Stimulated activated CD4-positive, alpha-beta T cell treated with anti-CD3 and anti-CD28 coated beads, Interleukin-15, amount 100 ng/mL, for 48 hours (primary cell): ENCODE data around the gene WDR5.

Source experiments
- DNase-seq, 2 donors: peaks; one replicate each; pipeline ENCODE4 v3.0.0-alpha.2; 2020; ENCODE audit warnings: low read depth in 2 of 2

Gene WDR5

GRCh38 chr9:134132208-134132870 is 3.5 kb upstream of the WDR5 start:
- DNase-seq: no peak

GRCh38 chr9:134134949-134135342 is 936 bp upstream of the WDR5 start:
- no peak for DNase-seq

- DNase-seq: no peak
These were observed 475 bp downstream of the WDR5 start for GRCh38 chr9:134136118-134136995.

DNA sequence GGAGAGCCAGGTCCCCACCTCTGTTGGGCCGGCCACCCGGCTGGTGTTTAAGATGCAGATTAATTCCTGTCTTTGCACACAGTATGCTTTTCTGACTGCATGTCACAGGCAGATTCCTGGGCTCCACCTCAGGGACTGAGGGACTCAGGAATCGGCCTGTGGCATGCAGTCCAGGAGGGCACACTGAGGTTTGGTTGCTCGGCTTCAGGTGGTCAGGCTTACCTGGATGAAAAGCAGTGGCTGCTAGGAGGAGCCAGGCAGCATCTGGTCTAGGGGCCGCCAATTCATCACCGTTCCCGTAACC is 1.1 kb downstream of the WDR5 start:
- no peak for DNase-seq

- DNase-seq: no peak
These were observed 2.4 kb downstream of the WDR5 start for GRCh38 chr9:134138292-134138691.

DNA sequence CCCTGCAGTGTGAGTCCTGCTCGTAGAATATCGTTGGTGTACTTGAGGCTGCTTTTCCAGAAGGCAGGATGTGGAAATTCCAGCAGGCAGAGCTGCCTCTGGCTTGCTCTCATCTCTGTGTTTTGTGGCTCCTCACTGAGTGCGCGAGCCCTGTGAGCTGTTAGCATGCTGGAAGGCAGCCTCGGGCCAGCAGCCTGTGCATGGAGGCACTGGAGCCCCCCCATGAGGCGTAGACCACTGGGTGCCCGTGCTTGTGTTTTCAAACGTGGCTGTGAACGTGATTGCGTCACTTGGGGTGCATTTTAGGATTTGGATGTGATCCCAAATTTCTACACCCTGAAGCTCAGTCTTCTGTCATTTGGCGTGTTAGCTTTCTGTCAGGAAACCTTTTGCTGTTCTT is 3.2 kb downstream of the WDR5 start:
- DNase-seq: no peak

GRCh38 chr9:134141906-134142305 is 6.0 kb downstream of the WDR5 start:
- DNase-seq: no peak

DNA sequence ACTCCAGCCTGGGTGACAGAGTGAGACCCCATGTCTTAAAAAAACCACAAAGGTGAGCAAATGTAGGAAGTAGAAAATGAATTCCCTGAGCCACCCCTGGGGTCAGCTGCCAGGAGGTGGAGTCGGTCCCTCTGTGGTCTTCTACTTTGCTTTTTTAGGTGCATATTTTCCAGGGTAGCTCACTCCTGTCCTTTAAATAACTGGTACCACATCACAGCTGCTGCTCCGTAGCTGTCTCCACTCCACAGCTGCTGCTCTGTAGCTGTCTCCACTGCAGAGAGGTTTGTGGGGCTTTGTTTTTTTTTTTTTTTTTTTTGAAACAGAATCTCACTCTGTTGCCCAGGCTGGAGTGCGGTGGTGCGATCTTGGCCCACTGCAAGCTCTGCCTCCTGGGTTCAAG is 8.9 kb downstream of the WDR5 start:
- no peak for DNase-seq

GRCh38 chr9:134145262-134145661 is 9.4 kb downstream of the WDR5 start:
- no peak for DNase-seq

- DNase-seq: no peak
These were observed 11.1 kb downstream of the WDR5 start for GRCh38 chr9:134146774-134147493.

- DNase-seq: no peak
These were observed 13.5 kb downstream of the WDR5 start for GRCh38 chr9:134149380-134149779.

DNA sequence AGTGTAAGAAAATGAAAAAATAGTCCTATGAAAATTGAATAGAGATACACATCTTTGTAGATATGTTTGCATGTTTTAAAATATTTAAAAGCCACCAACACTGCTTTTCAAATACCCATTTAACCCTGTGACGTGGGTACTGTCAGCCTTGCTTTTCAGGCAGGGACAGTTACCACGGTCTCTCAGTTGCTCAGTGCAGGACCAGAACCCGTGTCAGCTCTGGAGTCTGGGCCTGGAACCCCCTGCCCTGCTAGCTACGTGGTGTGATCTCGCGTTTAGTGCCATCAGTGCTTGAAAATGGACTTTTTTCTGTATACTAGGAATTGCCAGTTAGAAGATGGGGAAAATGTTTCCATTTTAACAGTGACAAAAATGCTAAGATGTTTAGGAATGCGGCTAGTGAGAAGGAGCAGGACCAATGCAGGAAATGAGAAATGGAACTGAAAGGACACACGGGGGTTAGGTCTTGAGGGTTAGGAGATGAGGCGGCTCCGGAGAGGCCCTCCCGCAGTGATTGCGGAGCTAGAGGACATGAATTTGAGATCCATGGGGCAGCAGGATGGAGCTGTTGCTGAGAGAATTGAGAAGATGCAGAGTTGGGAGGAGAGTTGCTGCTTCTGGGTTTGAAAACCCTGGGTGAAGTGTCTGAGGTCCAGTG is 14.8 kb downstream of the WDR5 start:
- DNase-seq: no peak

DNA sequence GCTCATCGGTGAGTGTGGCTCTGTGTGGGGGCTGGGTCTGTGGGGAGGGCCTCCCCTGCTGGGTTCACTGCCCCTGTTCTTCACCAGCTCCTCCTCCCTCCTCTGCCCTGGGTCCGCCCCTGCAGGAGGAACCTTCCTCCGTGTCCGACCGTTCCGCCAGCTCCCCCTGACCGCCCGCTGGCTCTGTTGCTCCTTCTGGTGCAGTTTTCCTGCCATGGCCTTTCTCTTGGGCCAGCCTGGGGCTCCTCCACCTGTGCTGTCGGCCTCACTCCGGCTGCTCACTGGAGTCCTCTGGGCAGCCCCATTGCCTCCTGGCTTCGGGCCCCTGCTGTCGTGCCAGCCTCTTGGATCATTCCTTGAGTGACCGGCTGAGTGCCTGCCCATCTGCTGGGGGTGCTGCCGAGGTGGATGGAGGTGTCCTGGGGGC is 16.2 kb downstream of the WDR5 start:
- DNase-seq: no peak

GRCh38 chr9:134152488-134152887 is 16.6 kb downstream of the WDR5 start:
- DNase-seq: no peak

GRCh38 chr9:134153450-134153849 is 17.6 kb downstream of the WDR5 start:
- no peak for DNase-seq

DNA sequence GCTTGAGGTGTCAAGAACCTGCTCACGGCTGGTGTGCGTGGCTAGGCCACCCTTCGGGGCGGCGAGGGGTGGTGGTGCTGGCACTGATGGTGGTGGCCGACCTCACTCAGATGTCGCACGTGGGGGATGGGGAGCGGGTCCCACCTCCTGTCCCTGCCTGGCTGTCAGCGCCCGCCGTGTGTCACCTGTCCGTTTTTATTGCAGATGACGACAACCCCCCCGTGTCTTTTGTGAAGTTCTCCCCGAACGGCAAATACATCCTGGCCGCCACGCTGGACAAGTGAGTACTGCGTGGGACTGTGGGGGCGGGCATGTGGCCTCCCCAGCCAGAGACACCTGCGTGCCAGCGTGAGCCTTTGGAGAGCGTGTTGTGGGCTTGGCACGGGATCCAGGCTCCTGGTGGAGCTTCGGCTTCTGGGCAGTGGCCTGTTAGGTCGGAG is 18.4 kb downstream of the WDR5 start:
- DNase-seq: no peak

DNA sequence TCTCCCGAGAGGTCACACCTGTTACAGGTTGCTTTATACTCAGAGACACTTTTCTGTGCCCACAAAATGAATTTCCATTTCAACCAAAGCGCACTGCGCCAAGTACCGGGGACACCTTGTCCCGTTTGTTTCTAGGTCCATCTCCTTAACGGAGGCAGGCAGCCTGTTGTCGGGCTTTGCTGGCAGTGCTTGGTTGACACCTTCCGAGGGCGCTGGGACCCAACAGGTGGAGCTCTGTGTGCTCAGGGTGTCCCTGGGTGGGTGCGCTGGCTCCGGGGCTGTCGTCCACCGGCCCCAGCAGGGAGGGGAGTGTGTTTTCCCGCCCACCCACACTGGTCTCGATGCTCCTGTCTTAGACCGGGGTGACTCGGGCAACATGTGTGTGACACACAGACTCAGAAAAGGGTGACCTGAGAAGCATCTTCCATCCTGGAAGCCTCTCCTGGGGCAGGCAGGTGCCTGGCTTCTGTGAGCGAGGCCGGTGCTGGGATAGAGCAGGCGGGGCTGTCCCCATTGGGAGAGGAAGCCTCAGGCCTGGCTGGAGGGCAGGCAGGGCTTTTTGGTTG is 20.0 kb downstream of the WDR5 start:
- no peak for DNase-seq

DNA sequence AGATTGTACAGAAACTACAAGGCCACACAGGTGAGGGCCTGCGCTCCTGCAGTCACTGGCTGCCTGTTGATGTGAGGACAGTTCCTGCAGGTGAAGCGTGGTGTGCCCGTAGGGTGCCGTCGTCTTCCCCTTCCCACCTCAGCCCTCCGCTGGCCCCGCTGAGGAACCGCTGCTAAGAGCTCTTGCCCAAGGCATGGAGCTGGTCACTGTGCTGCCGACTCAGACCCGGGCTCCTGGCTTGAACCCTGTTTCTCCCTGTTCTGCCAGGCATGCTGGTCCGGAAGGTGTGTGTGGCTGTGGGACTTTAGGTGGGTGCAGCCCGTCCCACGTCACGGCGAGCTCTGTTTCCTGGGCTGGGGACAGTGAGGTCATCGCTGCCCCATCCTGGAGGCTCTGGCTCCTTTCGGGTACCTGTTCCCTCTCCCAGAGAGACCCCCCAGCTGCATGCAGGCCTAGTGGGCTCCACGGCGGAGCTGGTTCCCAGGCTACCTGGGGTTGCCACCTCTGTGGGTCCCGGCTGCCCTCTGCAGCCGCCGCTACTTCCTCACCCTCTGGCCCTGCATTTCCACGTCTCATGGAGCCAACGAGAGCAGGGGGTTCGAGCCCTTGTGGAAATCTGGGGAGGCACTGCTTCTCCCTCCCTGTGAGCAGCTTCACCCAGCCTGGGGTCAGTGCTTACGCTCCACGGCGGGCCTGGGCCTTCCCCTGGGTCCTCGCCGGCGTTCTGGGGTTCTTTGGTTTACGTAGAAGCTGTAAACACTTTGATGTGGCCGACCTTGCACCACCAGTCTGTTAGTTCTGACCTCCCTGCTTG is 20.9 kb downstream of the WDR5 start:
- no peak for DNase-seq

GRCh38 chr9:134157378-134157885 is 21.6 kb downstream of the WDR5 start:
- no peak for DNase-seq

DNA sequence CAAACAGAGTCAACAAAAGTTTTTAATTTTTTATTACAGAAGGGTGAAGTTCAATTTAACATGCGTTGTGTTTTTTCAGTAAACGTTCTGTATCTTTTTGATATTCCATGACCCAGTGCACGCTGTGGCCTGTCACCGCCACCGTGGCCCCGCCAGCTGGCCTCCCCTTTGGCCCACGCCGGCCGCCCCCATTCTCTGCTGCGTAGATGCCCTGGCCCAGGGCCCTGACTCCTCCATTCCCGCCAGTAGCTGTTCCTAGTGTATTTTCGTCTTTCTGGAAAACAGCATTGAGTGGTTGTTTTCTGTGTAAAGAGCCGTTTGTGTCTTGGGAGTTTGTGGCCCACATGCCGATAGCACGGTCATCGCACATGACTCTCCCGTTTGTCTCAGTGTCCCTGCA is 22.4 kb downstream of the WDR5 start:
- no peak for DNase-seq
